Hepatocyte (in vitro differentiated cells): Measurements from ENCODE around the gene MS4A2.
"Not testable (repeated sequence)": the region's sequence is repeated elsewhere in the genome, so short reads cannot be mapped to it uniquely, and the experiment has no call there.

ENCODE experiments used
- EZH2 ChIP-seq: fragments of 200-600 bp; sonication (generic); IDR thresholded peaks from 2 replicates; pipeline ENCODE4 v1.6.1; 2016; ENCODE audit warnings: antibody characterized with exemption, mild to moderate bottlenecking, borderline replicate concordance
- TF ChIP-seq, protein P1 (sequence below): fragments of 200-600 bp; sonication (generic); IDR thresholded peaks from 2 replicates; pipeline ENCODE4 v1.5.1; 2016; ENCODE audit warnings: antibody characterized with exemption, mild to moderate bottlenecking; ENCODE audit not compliant: poor library complexity

DNA sequence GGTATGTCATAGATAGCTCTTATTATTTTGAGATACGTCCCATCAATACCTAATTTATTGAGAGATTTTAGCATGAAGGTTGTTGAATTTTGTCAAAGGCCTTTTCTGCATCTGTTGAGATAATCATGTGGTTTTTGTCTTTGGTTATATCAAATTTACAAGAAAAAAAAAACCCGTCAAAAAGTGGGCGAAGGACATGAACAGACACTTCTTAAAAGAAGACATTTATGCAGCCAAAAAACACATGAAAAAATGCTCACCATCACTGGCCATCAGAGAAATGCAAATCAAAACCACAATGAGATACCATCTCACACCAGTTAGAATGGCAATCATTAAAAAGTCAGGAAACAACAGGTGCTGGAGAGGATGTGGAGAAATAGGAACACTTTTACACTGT is 37.6 kb upstream of the MS4A2 start:
- TF ChIP-seq, protein P1, sequence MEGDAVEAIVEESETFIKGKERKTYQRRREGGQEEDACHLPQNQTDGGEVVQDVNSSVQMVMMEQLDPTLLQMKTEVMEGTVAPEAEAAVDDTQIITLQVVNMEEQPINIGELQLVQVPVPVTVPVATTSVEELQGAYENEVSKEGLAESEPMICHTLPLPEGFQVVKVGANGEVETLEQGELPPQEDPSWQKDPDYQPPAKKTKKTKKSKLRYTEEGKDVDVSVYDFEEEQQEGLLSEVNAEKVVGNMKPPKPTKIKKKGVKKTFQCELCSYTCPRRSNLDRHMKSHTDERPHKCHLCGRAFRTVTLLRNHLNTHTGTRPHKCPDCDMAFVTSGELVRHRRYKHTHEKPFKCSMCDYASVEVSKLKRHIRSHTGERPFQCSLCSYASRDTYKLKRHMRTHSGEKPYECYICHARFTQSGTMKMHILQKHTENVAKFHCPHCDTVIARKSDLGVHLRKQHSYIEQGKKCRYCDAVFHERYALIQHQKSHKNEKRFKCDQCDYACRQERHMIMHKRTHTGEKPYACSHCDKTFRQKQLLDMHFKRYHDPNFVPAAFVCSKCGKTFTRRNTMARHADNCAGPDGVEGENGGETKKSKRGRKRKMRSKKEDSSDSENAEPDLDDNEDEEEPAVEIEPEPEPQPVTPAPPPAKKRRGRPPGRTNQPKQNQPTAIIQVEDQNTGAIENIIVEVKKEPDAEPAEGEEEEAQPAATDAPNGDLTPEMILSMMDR: not testable (repeated sequence)
- TF ChIP-seq EZH2: not testable (repeated sequence)
